ENCODE measurements around the gene SLC25A45. TPM values are rescaled to one million over a fixed set of nuclear protein-coding genes. Genes with fewer than 3 reads are reported as not detected.

The SLC25A45 gene
- total RNA-seq, 1 donor from 2014 or later: 10.8 TPM

DNA sequence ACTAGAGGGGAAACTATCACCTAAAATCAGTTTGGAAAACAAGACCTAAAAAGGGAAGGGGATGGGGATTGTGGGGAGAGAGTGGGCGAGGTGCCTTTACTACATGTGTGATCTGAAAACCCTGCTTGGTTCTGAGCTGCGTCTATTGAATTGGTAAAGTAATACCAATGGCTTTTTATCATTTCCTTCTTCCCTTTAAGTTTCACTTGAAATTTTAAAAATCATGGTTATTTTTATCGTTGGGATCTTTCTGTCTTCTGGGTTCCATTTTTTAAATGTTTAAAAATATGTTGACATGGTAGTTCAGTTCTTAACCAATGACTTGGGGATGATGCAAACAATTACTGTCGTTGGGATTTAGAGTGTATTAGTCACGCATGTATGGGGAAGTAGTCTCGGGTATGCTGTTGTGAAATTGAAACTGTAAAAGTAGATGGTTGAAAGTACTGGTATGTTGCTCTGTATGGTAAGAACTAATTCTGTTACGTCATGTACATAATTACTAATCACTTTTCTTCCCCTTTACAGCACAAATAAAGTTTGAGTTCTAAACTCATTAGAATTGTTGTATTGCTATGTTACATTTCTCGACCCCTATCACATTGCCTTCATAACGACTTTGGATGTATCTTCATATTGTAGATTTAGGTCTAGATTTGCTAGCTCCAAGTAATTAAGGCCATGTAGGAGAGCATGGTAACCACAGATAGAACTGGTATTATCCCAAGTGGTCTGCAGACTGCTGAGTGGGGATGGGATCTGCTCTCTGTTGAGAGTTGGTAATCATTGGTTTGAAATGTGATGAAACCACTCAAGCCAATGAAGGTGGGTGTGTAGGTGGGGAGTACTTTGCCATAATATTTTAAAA is 43.8 kb upstream of the SLC25A45 start:
- TF ChIP-seq, protein P1, sequence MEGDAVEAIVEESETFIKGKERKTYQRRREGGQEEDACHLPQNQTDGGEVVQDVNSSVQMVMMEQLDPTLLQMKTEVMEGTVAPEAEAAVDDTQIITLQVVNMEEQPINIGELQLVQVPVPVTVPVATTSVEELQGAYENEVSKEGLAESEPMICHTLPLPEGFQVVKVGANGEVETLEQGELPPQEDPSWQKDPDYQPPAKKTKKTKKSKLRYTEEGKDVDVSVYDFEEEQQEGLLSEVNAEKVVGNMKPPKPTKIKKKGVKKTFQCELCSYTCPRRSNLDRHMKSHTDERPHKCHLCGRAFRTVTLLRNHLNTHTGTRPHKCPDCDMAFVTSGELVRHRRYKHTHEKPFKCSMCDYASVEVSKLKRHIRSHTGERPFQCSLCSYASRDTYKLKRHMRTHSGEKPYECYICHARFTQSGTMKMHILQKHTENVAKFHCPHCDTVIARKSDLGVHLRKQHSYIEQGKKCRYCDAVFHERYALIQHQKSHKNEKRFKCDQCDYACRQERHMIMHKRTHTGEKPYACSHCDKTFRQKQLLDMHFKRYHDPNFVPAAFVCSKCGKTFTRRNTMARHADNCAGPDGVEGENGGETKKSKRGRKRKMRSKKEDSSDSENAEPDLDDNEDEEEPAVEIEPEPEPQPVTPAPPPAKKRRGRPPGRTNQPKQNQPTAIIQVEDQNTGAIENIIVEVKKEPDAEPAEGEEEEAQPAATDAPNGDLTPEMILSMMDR (IDR thresholded peaks at IDR 0.05): no peak

DNA sequence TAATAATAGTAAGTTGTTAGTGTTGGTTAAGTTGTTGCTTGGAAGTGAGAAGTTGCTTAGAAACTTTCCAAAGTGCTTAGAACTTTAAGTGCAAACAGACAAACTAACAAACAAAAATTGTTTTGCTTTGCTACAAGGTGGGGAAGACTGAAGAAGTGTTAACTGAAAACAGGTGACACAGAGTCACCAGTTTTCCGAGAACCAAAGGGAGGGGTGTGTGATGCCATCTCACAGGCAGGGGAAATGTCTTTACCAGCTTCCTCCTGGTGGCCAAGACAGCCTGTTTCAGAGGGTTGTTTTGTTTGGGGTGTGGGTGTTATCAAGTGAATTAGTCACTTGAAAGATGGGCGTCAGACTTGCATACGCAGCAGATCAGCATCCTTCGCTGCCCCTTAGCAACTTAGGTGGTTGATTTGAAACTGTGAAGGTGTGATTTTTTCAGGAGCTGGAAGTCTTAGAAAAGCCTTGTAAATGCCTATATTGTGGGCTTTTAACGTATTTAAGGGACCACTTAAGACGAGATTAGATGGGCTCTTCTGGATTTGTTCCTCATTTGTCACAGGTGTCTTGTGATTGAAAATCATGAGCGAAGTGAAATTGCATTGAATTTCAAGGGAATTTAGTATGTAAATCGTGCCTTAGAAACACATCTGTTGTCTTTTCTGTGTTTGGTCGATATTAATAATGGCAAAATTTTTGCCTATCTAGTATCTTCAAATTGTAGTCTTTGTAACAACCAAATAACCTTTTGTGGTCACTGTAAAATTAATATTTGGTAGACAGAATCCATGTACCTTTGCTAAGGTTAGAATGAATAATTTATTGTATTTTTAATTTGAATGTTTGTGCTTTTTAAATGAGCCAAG is 42.9 kb upstream of the SLC25A45 start:
- TF ChIP-seq, protein P1 (IDR thresholded peaks at IDR 0.05): peak; percentile 8
- Mint-ChIP-seq H3K27me3 (ENCODE audit: unreplicated experiment) (no peaks in the 10 kb centered on the region), H3K4me1 (ENCODE audit: unreplicated experiment) (peaks cover 81% of the 10 kb centered on the region), H3K27ac (ENCODE audit: unreplicated experiment) (peak overlapping the region; percentile 99), H3K4me3 (ENCODE audit: unreplicated experiment) (peak overlapping the region; percentile 98), H3K9me3 (ENCODE audit: unreplicated experiment) (no peaks in the 10 kb centered on the region), H3K36me3 (ENCODE audit: unreplicated experiment) (peaks cover 49% of the 10 kb centered on the region)
- peak; percentile 74 for DNase-seq (ENCODE audit: extremely low spot score, unreplicated experiment)

More for the DNA sequence above, 43.8 kb upstream of the SLC25A45 start:
- H3K9me3 Mint-ChIP-seq (ENCODE audit: unreplicated experiment): no peaks in the 10 kb centered on the region
- H3K27me3 Mint-ChIP-seq (ENCODE audit: unreplicated experiment): no peaks in the 10 kb centered on the region
- peak overlapping the region; percentile 99 for H3K27ac Mint-ChIP-seq (ENCODE audit: unreplicated experiment)
- peaks cover 79% of the 10 kb centered on the region for H3K4me1 Mint-ChIP-seq (ENCODE audit: unreplicated experiment)
- peak overlapping the region; percentile 98 for H3K4me3 Mint-ChIP-seq (ENCODE audit: unreplicated experiment)
- DNase-seq (ENCODE audit: extremely low spot score, unreplicated experiment): no peak
- H3K36me3 Mint-ChIP-seq (ENCODE audit: unreplicated experiment): peaks cover 51% of the 10 kb centered on the region

DNA sequence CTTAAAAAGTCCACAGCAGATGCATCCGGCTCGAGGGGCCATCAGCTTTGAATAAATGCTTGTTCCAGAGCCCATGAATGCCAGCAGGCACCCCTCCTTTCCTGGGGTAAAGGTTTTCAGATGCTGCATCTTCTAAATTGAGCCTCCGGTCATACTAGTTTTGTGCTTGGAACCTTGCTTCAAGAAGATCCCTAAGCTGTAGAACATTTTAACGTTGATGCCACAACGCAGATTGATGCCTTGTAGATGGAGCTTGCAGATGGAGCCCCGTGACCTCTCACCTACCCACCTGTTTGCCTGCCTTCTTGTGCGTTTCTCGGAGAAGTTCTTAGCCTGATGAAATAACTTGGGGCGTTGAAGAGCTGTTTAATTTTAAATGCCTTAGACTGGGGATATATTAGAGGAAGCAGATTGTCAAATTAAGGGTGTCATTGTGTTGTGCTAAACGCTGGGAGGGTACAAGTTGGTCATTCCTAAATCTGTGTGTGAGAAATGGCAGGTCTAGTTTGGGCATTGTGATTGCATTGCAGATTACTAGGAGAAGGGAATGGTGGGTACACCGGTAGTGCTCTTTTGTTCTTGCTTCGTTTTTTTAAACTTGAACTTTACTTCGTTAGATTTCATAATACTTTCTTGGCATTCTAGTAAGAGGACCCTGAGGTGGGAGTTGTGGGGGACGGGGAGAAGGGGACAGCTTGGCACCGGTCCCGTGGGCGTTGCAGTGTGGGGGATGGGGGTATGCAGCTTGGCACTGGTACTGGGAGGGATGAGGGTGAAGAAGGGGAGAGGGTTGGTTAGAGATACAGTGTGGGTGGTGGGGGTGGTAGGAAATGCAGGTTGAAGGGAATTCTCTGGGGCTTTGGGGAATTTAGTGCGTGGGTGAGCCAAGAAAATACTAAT is 42.0 kb upstream of the SLC25A45 start:
- peaks cover 49% of the 10 kb centered on the region for H3K36me3 Mint-ChIP-seq (ENCODE audit: unreplicated experiment)
- peaks cover 80% of the 10 kb centered on the region for H3K4me1 Mint-ChIP-seq (ENCODE audit: unreplicated experiment)
- no peaks in the 10 kb centered on the region for H3K27me3 Mint-ChIP-seq (ENCODE audit: unreplicated experiment)
- DNase-seq (ENCODE audit: extremely low spot score, unreplicated experiment): peak; percentile 84
- peak overlapping the region; percentile 99 for H3K27ac Mint-ChIP-seq (ENCODE audit: unreplicated experiment)
- peak overlapping the region; percentile 98 for H3K4me3 Mint-ChIP-seq (ENCODE audit: unreplicated experiment)
- TF ChIP-seq, protein P1 (IDR thresholded peaks at IDR 0.05): no peak
- H3K9me3 Mint-ChIP-seq (ENCODE audit: unreplicated experiment): no peaks in the 10 kb centered on the region

DNA sequence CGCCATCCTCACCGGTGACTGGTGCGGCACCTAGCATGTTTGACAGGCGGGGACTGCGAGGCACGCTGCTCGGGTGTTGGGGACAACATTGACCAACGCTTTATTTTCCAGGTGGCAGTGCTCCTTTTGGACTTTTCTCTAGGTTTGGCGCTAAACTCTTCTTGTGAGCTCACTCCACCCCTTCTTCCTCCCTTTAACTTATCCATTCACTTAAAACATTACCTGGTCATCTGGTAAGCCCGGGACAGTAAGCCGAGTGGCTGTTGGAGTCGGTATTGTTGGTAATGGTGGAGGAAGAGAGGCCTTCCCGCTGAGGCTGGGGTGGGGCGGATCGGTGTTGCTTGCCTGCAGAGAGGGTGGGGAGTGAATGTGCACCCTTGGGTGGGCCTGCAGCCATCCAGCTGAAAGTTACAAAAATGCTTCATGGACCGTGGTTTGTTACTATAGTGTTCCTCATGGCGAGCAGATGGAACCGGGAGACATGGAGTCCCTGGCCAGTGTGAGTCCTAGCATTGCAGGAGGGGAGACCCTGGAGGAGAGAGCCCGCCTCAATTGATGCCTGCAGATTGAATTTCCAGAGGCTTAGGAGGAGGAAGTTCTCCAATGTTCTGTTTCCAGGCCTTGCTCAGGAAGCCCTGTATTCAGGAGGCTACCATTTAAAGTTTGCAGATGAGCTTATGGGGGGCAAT is 41.2 kb upstream of the SLC25A45 start:
- H3K36me3 Mint-ChIP-seq (ENCODE audit: unreplicated experiment): peaks cover 46% of the 10 kb centered on the region
- peak; percentile 74 for DNase-seq (ENCODE audit: extremely low spot score, unreplicated experiment)
- peaks cover 80% of the 10 kb centered on the region for H3K4me1 Mint-ChIP-seq (ENCODE audit: unreplicated experiment)
- peak overlapping the region; percentile 99 for H3K27ac Mint-ChIP-seq (ENCODE audit: unreplicated experiment)
- H3K9me3 Mint-ChIP-seq (ENCODE audit: unreplicated experiment): no peaks in the 10 kb centered on the region
- H3K4me3 Mint-ChIP-seq (ENCODE audit: unreplicated experiment): peak overlapping the region; percentile 98
- TF ChIP-seq, protein P1 (IDR thresholded peaks at IDR 0.05): no peak
- H3K27me3 Mint-ChIP-seq (ENCODE audit: unreplicated experiment): no peaks in the 10 kb centered on the region
